GM21526 (cell line): ENCODE data around the gene RPL36AL.
"Not testable (repeated sequence)": the region's sequence is repeated elsewhere in the genome, so short reads cannot be mapped to it uniquely, and the experiment has no call there.

Experiments used
- ATAC-seq: cut with Tn5 transposase; IDR thresholded peaks from one replicate; pipeline ENCODE4 v1.9.1; 2021; ENCODE audit warnings: moderate library complexity; ENCODE audit not compliant: unreplicated experiment, low FRiP score

Gene RPL36AL

GRCh38 chr14:49620182-49621113 lies at the start of gene RPL36AL, which contains the start of gene MGAT2:
Gene RPL36AL, minus strand, starts transcription at chr14:49620626. Its CDS starts 1,522 bp downstream, at chr14:49619104.
Gene MGAT2, plus strand, starts transcription at chr14:49620799. Its CDS starts 470 bp downstream, at chr14:49621269.
- peak; percentile 85 for ATAC-seq

- no peak for ATAC-seq
Observed at GRCh38 chr14:49659526-49660455, 39.4 kb upstream of the RPL36AL start.

GRCh38 chr14:49657500-49657899 lies 37.1 kb upstream of the RPL36AL start:
- not testable (repeated sequence) for ATAC-seq

GRCh38 chr14:49654511-49654910 lies 34.1 kb upstream of the RPL36AL start:
- no peak for ATAC-seq

GRCh38 chr14:49653508-49653907 lies 33.1 kb upstream of the RPL36AL start:
- ATAC-seq: no peak

- no peak for ATAC-seq
Observed at GRCh38 chr14:49642163-49642562, 21.7 kb upstream of the RPL36AL start.

GRCh38 chr14:49641697-49642129 lies 21.3 kb upstream of the RPL36AL start:
- ATAC-seq: no peak

GRCh38 chr14:49640540-49641417 lies 20.4 kb upstream of the RPL36AL start:
- no peak for ATAC-seq

- no peak for ATAC-seq
Observed at GRCh38 chr14:49637534-49638078, 17.2 kb upstream of the RPL36AL start.

- no peak for ATAC-seq
Observed at GRCh38 chr14:49636866-49637265, 16.4 kb upstream of the RPL36AL start.

GRCh38 chr14:49634547-49635334 lies 14.3 kb upstream of the RPL36AL start, which contains the start of gene DNAAF2:
Gene DNAAF2, minus strand, starts transcription at chr14:49635244. Its CDS starts 95 bp downstream, at chr14:49635149.
- peak; percentile 26 for ATAC-seq

- peak; percentile 73 for ATAC-seq
Observed at GRCh38 chr14:49633640-49634546, 13.5 kb upstream of the RPL36AL start.

GRCh38 chr14:49623941-49624839 lies 3.8 kb upstream of the RPL36AL start:
- no peak for ATAC-seq

- no peak for ATAC-seq
Observed at GRCh38 chr14:49623387-49623786, 3.0 kb upstream of the RPL36AL start.

- ATAC-seq: no peak
Observed at GRCh38 chr14:49622022-49622607, 1.7 kb upstream of the RPL36AL start.

- peak; percentile 16 for ATAC-seq
Observed at GRCh38 chr14:49621114-49621881, 872 bp upstream of the RPL36AL start.
